ENCODE measurements around the gene NRN1L. TPM values are rescaled to one million over a fixed set of nuclear protein-coding genes. Genes with fewer than 3 reads are reported as not detected.

The NRN1L gene
- total and polyA plus RNA-seq, 12 donors, result 0.72 to 28.2 (median 1.3) TPM; not detected in 2

DNA sequence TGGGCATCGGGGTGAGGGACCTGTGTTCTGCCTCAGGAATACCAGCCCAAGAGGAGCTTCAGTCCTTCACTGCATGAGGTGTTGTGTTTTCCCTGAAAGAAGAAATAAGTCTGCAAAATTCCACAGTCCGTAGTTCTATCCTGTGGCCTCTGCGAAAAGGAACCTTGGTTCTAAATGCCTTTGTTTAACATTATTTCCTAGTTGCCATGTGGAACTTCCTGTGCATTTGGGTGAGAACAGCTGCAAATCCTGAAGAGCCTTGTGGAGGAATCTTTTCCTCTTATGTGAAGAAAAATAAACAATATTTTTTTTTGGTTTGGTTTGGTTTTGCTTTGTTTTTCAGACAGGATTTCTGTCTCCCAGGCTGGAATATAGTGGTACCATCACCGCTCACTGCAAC lies 18.1 kb downstream of the NRN1L start:
- no peaks in the 10 kb centered on the region for H3K27me3 ChIP-seq
- H3K27ac ChIP-seq, result no peak overlapping the region
- WGBS, 4 donors, result 82 to 92% (median 87%) methylated on average over 4 of the region's 4 CpGs
- peaks cover 0 to 10% of the 10 kb centered on the region in 2 donors for H3K36me3 ChIP-seq (replicated peaks in 1 of 2)
- intact Hi-C loops (cut with DNase I), result no loop called here
- no peaks in the 10 kb centered on the region for H3K9me3 ChIP-seq (replicated peaks in 1 of 3)
- H3K4me1 ChIP-seq (replicated peaks in 1 of 2), result no peaks in the 10 kb centered on the region
- no peak for DNase-seq
- TF ChIP-seq POLR2A (IDR thresholded peaks at IDR 0.05), result no peak
- TF ChIP-seq, protein P1, sequence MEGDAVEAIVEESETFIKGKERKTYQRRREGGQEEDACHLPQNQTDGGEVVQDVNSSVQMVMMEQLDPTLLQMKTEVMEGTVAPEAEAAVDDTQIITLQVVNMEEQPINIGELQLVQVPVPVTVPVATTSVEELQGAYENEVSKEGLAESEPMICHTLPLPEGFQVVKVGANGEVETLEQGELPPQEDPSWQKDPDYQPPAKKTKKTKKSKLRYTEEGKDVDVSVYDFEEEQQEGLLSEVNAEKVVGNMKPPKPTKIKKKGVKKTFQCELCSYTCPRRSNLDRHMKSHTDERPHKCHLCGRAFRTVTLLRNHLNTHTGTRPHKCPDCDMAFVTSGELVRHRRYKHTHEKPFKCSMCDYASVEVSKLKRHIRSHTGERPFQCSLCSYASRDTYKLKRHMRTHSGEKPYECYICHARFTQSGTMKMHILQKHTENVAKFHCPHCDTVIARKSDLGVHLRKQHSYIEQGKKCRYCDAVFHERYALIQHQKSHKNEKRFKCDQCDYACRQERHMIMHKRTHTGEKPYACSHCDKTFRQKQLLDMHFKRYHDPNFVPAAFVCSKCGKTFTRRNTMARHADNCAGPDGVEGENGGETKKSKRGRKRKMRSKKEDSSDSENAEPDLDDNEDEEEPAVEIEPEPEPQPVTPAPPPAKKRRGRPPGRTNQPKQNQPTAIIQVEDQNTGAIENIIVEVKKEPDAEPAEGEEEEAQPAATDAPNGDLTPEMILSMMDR (IDR thresholded peaks at IDR 0.05), result no peak
- no peak overlapping the region for H3K4me3 ChIP-seq

DNA sequence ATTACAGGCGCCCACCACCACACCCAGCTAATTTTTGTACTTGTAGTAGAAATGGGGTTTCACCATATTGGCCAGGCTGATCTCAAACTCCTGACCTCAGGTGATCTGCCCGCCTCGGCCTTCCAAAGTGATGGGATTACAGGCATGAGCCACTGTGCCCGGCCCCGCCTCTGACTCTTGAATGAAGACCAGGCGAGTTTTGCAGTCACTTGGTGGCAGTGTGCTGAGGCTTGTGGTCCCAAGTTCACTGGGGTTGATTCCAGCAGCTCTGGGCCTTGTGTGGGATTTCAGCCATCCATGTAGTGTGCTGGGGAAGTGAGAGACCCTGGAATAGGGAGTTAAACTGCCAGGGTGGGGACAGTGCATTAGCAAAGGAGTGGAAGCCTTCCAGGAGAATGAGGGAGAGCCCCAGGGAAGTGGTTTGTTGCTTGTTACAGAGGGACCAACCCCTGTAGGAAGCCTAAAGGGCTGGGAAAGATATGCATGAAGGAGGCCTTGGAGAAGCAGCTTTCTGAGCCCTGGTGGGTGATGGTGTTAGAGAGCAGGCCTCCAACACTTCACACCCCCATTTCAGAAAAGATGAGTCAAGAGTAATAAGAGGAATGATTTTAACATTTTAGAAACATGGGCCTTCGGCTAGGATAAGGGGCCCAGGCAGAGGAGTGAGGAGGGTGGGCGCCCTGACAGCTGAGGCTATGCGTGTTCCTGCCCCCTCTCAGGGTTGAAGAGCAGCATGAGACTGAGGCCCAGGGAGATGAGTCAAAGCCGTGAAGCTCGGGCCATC lies 22.9 kb downstream of the NRN1L start:
- Histone ChIP-seq H3K9me3 (replicated peaks in 1 of 3) (no peaks in the 10 kb centered on the region), H3K27me3 (no peaks in the 10 kb centered on the region), H3K4me1 (replicated peaks in 1 of 2) (no peaks in the 10 kb centered on the region), H3K4me3 (no peak overlapping the region), H3K36me3 (replicated peaks in 1 of 2) (peaks cover 0 to 43% of the 10 kb centered on the region in 2 donors), H3K27ac (no peak overlapping the region)
- 86 to 96% (median 90%) methylated on average over 8 to 11 of the region's 11 CpGs for WGBS, 4 donors
- DNase-seq, result no peak
- no peak for TF ChIP-seq POLR2A (IDR thresholded peaks at IDR 0.05)
- TF ChIP-seq, protein P1 (IDR thresholded peaks at IDR 0.05), result no peak
- intact Hi-C loops (cut with DNase I), result no loop called here

DNA sequence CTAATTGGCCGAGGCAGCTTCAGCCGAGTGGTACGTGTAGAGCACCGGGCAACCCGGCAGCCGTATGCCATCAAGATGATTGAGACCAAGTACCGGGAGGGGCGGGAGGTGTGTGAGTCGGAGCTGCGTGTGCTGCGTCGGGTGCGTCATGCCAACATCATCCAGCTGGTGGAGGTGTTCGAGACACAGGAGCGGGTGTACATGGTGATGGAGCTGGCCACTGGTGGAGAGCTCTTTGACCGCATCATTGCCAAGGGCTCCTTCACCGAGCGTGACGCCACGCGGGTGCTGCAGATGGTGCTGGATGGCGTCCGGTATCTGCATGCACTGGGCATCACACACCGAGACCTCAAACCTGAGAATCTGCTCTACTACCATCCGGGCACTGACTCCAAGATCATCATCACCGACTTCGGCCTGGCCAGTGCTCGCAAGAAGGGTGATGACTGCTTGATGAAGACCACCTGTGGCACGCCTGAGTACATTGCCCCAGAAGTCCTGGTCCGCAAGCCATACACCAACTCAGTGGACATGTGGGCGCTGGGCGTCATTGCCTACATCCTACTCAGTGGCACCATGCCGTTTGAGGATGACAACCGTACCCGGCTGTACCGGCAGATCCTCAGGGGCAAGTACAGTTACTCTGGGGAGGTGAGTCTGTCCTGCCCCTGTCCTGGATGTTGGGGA lies 24.5 kb downstream of the NRN1L start:
- 95 to 97% (median 97%) methylated on average over 20 to 36 of the region's 36 CpGs for WGBS, 4 donors
- Histone ChIP-seq H3K27ac (no peak overlapping the region), H3K27me3 (no peaks in the 10 kb centered on the region), H3K4me1 (replicated peaks in 1 of 2) (no peaks in the 10 kb centered on the region), H3K4me3 (no peak overlapping the region), H3K9me3 (replicated peaks in 1 of 3) (no peaks in the 10 kb centered on the region), H3K36me3 (replicated peaks in 1 of 2) (peaks cover 0 to 37% of the 10 kb centered on the region in 2 donors)
- TF ChIP-seq, protein P1 (IDR thresholded peaks at IDR 0.05), result no peak
- TF ChIP-seq POLR2A (IDR thresholded peaks at IDR 0.05), result no peak
- intact Hi-C loops (cut with DNase I), result no loop called here
- no peak for DNase-seq

DNA sequence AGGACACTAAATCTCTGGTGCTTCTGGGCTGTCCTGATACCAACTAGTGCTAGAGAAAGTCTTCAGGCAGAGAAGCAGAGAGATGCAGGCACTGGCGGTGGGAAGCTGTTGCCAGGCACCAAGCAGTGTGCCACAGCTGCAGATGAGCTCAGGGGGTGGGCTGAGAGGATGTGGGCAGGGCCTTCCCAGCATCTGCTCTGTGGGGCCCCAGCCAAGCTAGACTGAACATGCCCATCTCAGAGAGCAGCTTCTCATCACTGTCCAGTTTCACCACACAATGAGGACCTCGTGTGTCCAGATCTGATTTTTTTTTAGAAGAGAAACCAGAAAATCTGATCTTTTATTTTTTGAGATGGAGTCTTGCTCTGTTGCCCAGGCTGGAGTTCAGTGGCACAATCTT lies 25.5 kb downstream of the NRN1L start:
- WGBS, 4 donors, result 62 to 76% (median 72%) methylated on average over 2 of the region's 2 CpGs
- DNase-seq, result no peak
- Histone ChIP-seq H3K4me3 (no peak overlapping the region), H3K27ac (no peak overlapping the region), H3K4me1 (replicated peaks in 1 of 2) (no peaks in the 10 kb centered on the region), H3K36me3 (replicated peaks in 1 of 2) (peaks cover 0 to 37% of the 10 kb centered on the region in 2 donors), H3K27me3 (no peaks in the 10 kb centered on the region), H3K9me3 (replicated peaks in 1 of 3) (no peaks in the 10 kb centered on the region)
- intact Hi-C loops (cut with DNase I), result no loop called here
- TF ChIP-seq, protein P1 (IDR thresholded peaks at IDR 0.05), result no peak
- TF ChIP-seq POLR2A (IDR thresholded peaks at IDR 0.05), result no peak

Measured in adrenal gland (tissue), 12 donors.